Body of pancreas (tissue), 4 donors: ENCODE results near the gene DEDD2. TPM values are rescaled to one million over a fixed set of nuclear protein-coding genes. Genes with fewer than 3 reads are reported as not detected.

Source experiments
- ATAC-seq: fragments of 150-250 bp; one replicate; pipeline ENCODE4 v1.9.1; 2016
- DNase-seq, 4 donors: peaks; one replicate each; pipeline ENCODE4 v3.0.0-alpha.2; 2019
- H3K27ac ChIP-seq, 4 donors: fragments of 200-600 bp; sonication (generic); 1 replicate in 3 of 4; 2 replicates in 1 of 4; pipeline versions ENCODE4 v1.5.1 to v1.6.1; 2016 to 2019; ENCODE audit warnings: mild to moderate bottlenecking in 1 of 4, mixed read lengths in 1 of 4, moderate library complexity in 1 of 4
- H3K27me3 ChIP-seq, 2 donors: fragments of 200-600 bp; sonication (generic); one replicate each; pipeline ENCODE4 v1.6.0; 2016; ENCODE audit warnings: mild to moderate bottlenecking in 1 of 2
- H3K36me3 ChIP-seq, 2 donors: fragments of 200-600 bp; sonication (generic); replicated peaks in 1 of 2; 2 replicates each; pipeline ENCODE4 v1.5.1; 2016; ENCODE audit warnings: low read depth in 2 of 2; ENCODE audit not compliant: insufficient read depth in 1 of 2
- H3K4me1 ChIP-seq: fragments of 200-600 bp; sonication (generic); one replicate; pipeline ENCODE4 v1.6.0; 2016
- H3K4me3 ChIP-seq, 2 donors: fragments of 200-600 bp; sonication (generic); 1 replicate in 1 of 2; 2 replicates in 1 of 2; pipeline ENCODE4 v1.5.1; 2016 to 2019
- H3K9me3 ChIP-seq, 3 donors: fragments of 200-600 bp; sonication (generic); 1 replicate in 2 of 3; 2 replicates in 1 of 3; pipeline ENCODE4 v1.5.1; 2016
- CTCF ChIP-seq, 7 experiments: fragments of 450-650 bp in 4 of 7; fragments of 200-600 bp in 3 of 7; sonication (generic) in 3 of 7; IDR thresholded peaks; one replicate each; pipeline ENCODE4 v1.5.1; 2016 to 2019; ENCODE audit warnings: antibody characterized with exemption in 7 of 7
- POLR2A ChIP-seq, 3 donors: fragments of 450-650 bp; IDR thresholded peaks; one replicate each; pipeline ENCODE4 v1.6.1; 2016; ENCODE audit warnings: antibody characterized with exemption in 3 of 3, mild to moderate bottlenecking in 2 of 3
- WGBS, 2 donors: methylation state at CpG; one replicate each; pipeline ENCODE4 v1.1.5; 2017; 5-methylcytosine and 5-hydroxymethylcytosine counted together
- intact Hi-C: fragments of 100-400 bp; cut with DNase I; formaldehyde crosslinking; loops from one replicate; pipeline ENCODE4 v1.15.1; 2023
- total RNA-seq, 2 donors: library from RNA; depleted of rRNA; stranded (reverse); fragments of >200 nt; gene quantifications; one replicate each; pipeline ENCODE4 v1.1.0, GENCODE V29; 2016

The DEDD2 gene
- total RNA-seq, 2 donors from 2014 or later: 34.8 to 44.2 TPM

DNA sequence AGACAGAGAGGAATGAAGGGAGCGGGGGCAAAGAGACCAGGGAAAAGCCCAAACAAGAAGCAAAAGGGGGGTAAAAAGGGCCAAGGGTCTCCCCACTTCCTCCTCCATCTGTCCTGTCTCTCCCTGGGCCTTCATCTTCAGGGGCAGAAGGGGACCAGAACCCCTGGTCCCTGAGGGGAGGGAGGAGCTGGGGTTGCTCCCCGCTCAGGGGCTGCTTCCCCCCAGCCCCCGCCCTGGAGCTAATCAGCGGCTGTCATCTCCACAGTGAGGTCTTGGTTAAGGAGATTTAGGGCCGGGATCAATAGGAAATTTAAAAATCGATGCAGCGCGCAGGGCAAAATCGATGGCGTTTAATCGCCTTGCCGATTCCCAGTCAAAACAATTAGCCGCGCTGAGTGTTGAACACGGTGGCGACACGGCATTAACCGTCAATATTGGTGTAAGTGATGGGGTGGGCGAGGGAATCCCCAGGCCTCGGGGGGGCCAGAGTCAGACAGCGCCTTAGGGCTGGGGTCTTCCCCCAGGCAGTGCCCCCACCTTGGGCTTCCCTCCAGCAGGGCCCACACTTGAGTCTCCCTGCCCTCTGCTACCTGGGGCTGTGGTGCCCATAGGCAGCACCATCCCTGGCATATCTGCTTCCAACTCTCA lies 55.7 kb downstream of the DEDD2 start:
- no peaks in the 10 kb centered on the region for H3K9me3 ChIP-seq
- WGBS, 2 donors: 67 to 74% methylated on average over 20 to 21 of the region's 21 CpGs
- H3K27me3 ChIP-seq: no peaks in the 10 kb centered on the region
- no peak overlapping the region for H3K4me3 ChIP-seq
- H3K4me1 ChIP-seq: no peaks in the 10 kb centered on the region
- no peak overlapping the region for H3K27ac ChIP-seq
- ATAC-seq (no peak), DNase-seq (no peak)
- intact Hi-C loops: no loop called here
- H3K36me3 ChIP-seq: no peaks in the 10 kb centered on the region
- no peak for TF ChIP-seq CTCF (IDR thresholded peaks at IDR 0.05)
- no peak for TF ChIP-seq POLR2A (IDR thresholded peaks at IDR 0.05)

- Histone ChIP-seq H3K36me3 (no peaks in the 10 kb centered on the region), H3K4me1 (no peaks in the 10 kb centered on the region), H3K27me3 (no peaks in the 10 kb centered on the region), H3K27ac (no peak overlapping the region), H3K4me3 (no peak overlapping the region), H3K9me3 (no peaks in the 10 kb centered on the region)
- no peak for DNase-seq
- no peak for TF ChIP-seq CTCF (IDR thresholded peaks at IDR 0.05)
- TF ChIP-seq POLR2A (IDR thresholded peaks at IDR 0.05): no peak
- ATAC-seq: no peak
- 66 to 73% methylated on average over 7 of the region's 7 CpGs for WGBS, 2 donors
- intact Hi-C loops: no loop called here
Observed at GRCh38 chr19:42159942-42160341, 57.5 kb downstream of the DEDD2 start.

DNA sequence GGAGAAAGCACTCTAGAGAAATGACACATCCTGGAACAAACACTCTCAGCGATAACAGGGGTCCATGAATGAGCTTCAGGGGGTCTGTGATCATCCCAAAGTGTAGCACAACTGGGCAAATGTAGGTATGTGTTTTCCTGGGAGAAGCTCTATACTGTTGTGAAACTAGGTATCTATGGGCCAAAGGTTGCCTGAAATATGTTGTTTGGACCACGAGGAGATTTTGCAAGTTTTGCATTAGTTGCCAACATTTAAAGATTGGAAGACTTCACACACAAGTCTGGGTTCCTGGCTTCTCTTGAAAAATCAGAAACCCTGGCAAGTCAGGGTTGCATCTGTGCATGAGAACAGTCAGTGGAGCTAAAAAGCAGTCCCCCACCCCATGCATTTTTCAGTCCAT lies 58.6 kb downstream of the DEDD2 start:
- ATAC-seq (no peak), DNase-seq (no peak)
- intact Hi-C loops: no loop called here
- H3K4me3 ChIP-seq: no peak overlapping the region
- peaks cover 4% of the 10 kb centered on the region for H3K4me1 ChIP-seq
- 23 to 30% methylated on average over 2 of the region's 2 CpGs for WGBS, 2 donors
- H3K27ac ChIP-seq: no peak overlapping the region
- H3K36me3 ChIP-seq: no peaks in the 10 kb centered on the region
- TF ChIP-seq POLR2A (IDR thresholded peaks at IDR 0.05) (no peak), CTCF (IDR thresholded peaks at IDR 0.05) (no peak)
- H3K9me3 ChIP-seq: no peaks in the 10 kb centered on the region
- no peaks in the 10 kb centered on the region for H3K27me3 ChIP-seq

DNA sequence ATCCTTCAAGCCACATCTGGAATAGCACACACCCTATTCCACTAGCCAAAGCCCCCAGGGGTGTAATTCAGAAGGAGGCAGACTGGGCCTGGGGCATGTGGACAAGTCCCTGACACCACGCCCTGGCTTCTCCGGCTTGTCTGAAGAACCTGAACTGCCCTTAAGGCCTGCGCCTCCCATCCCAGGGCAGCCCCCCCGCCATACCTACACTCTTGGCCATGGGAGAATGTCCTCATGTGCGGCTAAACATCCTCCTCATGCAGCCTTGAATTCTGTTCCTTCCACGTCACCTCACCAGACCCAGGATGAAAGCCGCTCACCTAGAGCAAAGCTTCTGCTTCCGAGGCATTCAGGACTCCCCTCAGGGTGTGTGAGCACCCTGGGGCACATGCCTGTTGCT lies 60.9 kb downstream of the DEDD2 start:
- no peak overlapping the region for H3K4me3 ChIP-seq
- H3K36me3 ChIP-seq: no peaks in the 10 kb centered on the region
- WGBS, 2 donors: 85 to 86% methylated on average over 8 of the region's 8 CpGs
- DNase-seq (no peak), ATAC-seq (no peak)
- H3K9me3 ChIP-seq: no peaks in the 10 kb centered on the region
- intact Hi-C loops: no loop called here
- TF ChIP-seq CTCF (IDR thresholded peaks at IDR 0.05) (no peak), POLR2A (IDR thresholded peaks at IDR 0.05) (no peak)
- no peaks in the 10 kb centered on the region for H3K27me3 ChIP-seq
- peaks cover 24% of the 10 kb centered on the region for H3K4me1 ChIP-seq
- no peak overlapping the region for H3K27ac ChIP-seq

DNA sequence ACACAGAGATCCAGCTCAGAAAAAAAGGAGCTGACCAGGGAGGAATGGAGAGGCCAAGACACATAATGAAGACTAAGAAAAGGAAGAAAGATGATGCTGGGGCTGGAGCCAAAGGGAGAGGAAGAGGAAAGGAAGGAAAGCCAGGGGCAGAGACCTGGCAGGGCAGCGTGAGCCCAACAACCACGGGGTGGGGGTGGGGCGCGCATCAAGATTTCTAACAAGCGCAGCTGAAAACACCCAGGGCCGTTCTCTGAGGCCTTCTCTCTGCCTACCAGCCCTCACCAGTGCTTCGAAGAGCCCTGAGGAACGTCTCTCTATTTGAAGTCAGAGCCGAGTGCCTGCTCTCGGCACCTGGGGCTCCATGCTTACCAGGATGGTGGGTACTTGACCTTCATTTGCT lies 61.7 kb downstream of the DEDD2 start:
- intact Hi-C loops: no loop called here
- DNase-seq (no peak), ATAC-seq (no peak)
- TF ChIP-seq POLR2A (IDR thresholded peaks at IDR 0.05) (no peak), CTCF (IDR thresholded peaks at IDR 0.05) (no peak)
- Histone ChIP-seq H3K27ac (no peak overlapping the region), H3K4me3 (no peak overlapping the region), H3K36me3 (no peaks in the 10 kb centered on the region), H3K9me3 (no peaks in the 10 kb centered on the region), H3K27me3 (no peaks in the 10 kb centered on the region), H3K4me1 (peaks cover 32% of the 10 kb centered on the region)
- 41 to 63% methylated on average over 9 to 10 of the region's 10 CpGs for WGBS, 2 donors
